Astrocyte of the hippocampus (primary cell): ENCODE data around the gene EIF4A3.
A peak's percentile ranks its signal among the peaks of the same experiment; 100 is the strongest.

Experiments
- DNase-seq: peaks from one replicate; pipeline ENCODE4 v3.0.0; 2011; ENCODE audit warnings: low read depth, low spot score

The EIF4A3 gene

DNA sequence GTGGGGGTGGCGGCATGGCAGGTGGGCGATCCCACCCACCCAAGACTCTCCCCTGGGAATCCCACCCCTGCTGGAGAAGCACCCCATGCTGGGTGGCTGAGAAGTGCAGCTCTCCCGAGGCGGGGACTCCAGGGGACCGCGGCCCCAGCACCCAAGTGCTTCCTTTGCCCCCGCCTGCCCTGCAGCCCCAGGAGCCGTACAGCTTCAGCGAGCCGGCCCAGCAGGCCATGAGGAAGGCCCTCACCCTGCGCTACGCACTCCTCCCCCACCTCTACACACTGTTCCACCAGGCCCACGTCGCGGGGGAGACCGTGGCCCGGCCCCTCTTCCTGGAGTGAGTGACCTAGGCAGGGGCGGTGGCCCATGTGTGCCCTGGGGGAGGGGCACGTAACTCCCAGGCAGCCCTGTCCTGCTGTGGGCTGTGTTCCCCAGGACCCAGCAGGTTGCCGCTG, 33.9 kb downstream of the EIF4A3 start:
- no peak for DNase-seq

DNA sequence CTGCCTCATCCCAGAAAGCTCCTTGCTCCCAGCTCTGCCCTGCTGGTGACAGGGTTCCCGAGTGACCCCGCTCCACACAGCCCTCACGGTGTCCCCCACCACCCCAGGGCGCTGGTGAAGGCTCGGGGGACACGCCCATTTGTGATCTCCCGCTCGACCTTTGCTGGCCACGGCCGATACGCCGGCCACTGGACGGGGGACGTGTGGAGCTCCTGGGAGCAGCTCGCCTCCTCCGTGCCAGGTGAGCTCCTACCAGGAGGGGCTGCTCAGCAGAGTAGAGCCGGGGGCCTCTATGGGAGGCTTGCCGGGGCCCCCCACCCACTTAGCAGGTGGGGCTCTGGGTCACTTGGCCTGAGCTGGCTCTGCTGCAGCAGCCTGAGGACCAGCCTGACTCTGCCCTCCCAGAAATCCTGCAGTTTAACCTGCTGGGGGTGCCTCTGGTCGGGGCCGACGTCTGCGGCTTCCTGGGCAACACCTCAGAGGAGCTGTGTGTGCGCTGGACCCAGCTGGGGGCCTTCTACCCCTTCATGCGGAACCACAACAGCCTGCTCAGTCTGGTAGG, 34.4 kb downstream of the EIF4A3 start:
- DNase-seq: no peak

DNA sequence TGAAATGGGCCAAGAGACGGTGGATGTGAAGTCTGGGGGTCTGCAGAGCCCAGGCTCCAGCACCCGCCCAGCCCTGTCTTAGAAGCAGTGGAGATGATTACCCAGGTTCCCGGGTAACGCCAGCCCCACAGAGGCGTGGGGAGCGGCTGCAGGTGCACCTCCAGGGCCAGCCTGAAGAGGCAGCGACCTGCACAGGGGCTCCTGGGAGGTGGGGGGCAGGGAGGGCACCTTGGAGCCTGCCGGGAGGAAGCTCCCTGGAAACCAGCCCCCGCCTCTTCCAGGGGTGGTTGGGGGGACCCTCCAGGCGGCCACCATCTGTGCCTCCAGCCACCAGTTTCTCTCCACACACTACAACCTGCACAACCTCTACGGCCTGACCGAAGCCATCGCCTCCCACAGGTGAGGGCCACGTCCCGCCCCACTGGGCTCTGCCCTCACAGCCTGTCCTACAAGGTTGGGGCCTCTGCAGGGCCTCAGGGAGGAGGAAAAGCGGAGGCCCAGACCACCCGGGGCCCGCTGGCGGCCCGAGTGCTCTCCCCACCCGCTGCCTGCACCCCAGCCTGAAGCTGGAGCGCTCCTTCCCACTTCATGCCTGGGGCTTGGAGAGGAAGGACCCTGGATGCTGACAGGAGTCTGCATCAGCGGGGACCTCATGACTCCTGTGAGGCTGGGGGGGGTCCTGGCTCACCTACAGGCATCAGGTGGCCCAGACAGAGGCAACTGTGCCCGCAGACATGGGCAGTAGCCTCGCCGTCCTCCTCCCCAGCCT, 35.0 kb downstream of the EIF4A3 start:
- DNase-seq: no peak

DNA sequence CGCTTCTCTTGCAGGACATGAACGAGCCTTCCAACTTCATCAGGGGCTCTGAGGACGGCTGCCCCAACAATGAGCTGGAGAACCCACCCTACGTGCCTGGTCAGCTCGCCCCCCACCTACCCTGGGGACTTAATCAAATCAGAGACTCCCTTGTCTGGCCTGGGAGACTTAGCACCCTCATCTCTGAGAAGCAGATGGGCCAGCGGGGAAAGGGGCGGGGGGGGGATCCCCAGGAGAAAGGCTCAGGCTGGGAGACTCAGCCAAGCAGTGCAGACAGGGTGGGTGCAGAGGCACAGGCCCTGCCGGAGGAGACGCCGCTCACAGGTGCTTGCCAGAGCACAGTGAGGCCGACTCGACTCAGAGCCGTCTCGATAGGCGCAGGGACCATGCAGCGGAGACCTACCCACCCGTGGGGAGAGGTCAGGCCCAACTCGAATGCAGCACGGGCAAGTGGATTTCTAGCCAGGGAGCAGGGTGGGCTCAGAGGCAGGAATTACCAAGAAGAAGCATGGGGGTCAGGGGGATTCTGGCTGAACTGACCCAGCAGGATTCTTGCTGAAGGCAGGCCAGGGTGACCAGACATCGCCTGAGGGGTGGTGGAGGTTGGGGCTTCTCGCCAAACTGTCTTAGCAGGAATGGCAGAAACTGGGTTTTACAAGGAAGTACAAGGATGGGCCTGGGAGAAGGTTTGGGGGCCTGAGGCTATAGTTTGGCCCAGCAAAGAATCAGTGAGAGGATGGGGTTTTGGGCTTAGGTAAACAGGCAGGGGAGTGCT, 35.8 kb downstream of the EIF4A3 start:
- DNase-seq: no peak

DNA sequence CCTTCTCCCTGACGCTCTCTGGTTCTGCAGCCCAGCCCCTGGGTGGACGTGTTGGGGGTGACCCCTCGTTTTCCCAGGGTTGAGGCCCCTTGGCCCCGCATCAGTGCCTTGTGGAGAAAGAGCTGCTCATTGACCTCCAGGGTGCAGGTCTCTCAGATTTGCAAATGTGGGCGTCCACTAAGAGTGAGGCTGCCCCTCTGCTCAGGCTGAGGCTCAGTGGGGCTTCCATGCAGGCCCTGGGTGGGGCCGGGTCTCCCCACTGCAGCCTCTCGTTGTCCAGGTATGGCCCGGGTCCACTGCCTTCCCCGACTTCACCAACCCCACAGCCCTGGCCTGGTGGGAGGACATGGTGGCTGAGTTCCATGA, 36.5 kb downstream of the EIF4A3 start:
- DNase-seq: no peak

DNA sequence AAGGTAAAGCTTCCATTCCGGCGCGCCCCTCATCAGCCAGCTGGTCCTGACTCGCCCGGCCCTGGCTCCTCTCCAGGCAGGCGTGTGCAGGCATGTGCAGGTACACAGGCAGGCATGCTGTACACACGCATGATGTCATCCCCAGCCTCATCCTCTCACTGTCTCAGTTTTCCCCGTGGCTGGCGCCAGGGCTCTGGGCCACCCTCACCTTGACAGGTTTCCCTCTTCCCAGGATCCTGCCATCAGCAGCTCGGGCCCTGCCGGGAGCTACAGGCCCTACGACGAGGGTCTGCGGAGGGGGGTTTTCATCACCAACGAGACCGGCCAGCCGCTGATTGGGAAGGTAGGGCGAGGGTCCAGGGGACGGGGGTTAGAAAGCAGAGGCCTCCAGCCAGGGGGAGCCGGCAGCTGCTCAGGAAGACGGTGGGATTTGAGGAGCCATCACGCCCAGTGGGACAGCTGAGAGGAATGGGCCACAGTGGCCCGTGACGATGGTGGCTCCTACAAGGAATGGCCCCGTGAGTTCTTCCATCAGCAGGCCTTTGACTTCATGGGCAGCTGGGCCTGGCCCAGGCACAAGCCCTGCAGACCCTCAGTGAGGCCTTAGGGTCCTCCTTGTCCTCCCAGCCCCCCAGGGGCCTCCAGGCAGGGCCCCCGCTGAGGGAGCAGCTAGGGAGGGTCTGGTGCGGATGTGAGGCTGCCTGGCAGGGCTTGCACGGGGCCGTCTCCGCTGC, 37.0 kb downstream of the EIF4A3 start:
- no peak for DNase-seq

DNA sequence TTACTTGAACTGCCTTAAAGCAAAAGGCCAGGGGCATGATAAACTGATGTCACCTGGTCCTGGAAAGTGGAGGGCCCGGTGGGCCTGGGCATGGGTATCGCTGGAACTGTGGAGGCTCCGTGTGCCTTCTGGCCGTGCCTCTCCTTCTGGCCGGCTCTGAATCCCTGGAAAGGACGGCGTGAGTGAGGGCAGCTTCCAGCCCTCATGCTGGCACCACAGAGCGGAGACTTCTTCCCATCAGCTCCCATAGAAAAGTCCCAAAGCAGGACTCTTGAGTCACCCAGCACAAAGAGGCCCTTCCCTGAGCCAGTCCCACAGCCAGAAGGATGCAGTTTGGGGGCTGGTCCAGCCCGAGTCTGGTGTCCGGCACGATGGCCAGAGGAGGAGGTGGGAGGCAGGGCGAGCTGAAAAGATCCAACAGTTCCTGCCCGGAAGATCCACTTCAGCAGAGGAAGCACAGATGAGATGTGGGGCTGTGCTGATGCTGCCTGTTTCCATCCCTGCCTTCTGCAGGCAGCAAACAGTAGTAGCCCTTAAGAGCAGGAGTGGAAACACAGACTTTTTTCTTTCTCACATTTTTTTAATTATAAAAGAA, 37.8 kb downstream of the EIF4A3 start:
- no peak for DNase-seq

DNA sequence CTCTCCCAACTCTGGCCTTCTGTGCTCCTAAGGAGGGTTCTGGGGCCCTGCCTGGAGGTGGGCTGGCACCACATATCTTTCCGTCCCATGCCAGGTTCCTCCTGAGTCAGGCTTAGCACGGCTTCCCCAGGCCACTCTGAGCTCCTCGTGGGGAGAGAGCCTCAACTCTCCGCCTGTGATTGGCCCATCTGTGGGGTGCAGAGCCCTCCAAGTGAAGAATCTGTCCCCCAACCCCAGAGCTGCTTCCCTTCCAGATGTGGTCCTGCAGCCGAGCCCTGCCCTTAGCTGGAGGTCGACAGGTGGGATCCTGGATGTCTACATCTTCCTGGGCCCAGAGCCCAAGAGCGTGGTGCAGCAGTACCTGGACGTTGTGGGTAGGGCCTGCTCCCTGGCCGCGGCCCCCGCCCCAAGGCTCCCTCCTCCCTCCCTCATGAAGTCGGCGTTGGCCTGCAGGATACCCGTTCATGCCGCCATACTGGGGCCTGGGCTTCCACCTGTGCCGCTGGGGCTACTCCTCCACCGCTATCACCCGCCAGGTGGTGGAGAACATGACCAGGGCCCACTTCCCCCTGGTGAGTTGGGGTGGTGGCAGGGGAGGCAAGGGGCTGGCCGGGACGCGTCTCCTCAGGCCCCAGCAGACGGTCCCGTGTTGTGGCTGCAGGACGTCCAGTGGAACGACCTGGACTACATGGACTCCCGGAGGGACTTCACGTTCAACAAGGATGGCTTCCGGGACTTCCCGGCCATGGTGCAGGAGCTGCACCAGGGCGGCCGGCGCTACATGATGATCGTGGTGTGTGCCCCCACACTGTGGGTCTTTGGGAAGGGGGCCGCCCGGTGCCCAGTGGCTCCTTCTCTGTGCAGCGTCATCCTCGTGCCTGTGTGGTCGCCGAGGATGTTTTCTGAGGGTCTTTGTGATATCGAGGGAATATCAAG, 38.6 kb downstream of the EIF4A3 start:
- DNase-seq: no peak

DNA sequence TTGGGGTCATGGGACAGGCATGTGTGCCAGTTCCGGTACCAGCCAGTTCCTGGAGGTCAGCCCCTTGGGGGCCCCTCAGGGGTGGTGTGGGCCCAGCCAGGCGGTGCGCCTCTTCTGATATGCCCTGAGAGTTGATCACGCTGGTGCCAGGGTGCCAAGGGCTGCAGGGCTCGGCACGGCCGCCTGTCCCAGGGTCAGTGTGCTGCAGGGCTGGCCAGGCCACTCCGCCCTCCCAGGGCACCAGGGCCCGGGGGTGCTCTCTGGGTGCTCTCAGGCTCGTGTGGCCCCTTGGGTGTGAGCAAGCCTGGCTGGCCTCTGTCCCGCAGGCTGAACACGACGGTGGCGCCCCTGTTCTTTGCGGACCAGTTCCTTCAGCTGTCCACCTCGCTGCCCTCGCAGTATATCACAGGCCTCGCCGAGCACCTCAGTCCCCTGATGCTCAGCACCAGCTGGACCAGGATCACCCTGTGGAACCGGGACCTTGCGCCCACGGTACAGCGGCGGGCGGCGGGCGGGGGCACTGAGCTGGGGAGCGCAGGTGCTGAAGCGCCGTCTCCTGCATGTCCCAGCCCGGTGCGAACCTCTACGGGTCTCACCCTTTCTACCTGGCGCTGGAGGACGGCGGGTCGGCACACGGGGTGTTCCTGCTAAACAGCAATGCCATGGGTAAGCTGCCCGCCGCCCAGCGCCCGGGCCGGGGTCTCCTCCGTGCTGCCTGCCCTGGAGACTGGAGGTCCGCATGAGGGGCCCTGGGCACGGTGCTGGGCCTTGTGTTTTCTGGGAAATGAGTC, 39.5 kb downstream of the EIF4A3 start:
- DNase-seq: no peak

DNA sequence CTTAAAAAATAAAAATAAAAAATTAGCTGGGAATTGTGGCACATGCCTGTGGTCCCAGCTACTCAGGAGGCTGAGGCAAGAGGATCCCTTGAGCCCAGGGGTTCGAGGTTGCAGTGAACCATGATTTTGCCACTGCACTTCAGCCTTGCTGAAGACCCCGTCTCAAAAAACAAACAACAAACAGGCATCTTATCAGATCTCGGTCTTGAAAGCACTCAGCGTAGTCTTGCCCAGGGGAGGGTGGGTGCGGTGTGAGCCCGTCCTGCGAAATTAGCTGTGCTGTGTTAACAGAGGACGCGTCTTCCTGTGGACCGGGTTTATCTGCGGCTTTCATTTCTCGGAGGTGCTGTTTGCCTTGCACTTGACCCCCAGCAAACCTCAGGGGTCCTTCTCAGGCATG, 40.2 kb downstream of the EIF4A3 start:
- no peak for DNase-seq

DNA sequence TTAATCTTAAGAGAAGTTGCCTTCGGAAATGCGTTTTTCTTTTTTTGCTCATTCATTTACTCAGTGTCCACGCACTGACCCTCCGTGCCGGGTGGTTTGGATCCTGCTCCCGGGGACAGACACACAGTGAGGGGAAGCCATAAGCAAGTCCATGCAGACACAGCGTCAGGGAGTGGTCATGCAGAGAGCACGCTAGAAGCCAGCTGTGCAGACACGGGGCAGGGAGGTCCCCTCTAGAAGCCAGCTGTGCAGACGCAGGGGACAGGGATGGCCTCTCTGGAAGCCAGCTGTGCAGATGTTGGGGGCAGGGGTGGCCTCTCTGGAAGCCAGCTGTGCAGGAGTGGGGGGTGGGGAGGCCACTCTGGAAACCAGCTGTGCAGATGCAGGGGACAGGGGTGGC, 40.8 kb downstream of the EIF4A3 start:
- no peak for DNase-seq

DNA sequence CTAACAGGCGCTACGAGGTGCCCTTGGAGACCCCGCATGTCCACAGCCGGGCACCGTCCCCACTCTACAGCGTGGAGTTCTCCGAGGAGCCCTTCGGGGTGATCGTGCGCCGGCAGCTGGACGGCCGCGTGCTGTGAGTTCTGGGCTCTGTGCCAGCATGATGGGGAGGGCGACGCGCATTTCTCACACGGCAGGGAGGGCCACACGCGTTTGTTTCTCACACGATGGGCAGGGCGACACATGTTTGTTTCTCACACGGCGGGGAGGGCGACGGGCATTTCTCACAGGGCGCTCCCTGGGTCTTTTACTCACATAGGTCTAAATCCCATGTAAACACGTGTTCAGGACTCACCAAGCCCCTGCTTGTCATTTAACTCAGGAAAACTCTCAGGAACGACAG, 41.2 kb downstream of the EIF4A3 start:
- DNase-seq: peak; percentile 39

DNA sequence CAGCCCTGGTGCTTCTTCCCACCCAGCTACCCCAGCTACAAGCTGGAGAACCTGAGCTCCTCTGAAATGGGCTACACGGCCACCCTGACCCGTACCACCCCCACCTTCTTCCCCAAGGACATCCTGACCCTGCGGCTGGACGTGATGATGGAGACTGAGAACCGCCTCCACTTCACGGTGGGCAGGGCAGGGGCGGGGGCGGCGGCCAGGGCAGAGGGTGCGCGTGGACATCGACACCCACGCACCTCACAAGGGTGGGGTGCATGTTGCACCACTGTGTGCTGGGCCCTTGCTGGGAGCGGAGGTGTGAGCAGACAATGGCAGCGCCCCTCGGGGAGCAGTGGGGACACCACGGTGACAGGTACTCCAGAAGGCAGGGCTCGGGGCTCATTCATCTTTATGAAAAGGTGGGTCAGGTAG, 42.0 kb downstream of the EIF4A3 start:
- DNase-seq: no peak

DNA sequence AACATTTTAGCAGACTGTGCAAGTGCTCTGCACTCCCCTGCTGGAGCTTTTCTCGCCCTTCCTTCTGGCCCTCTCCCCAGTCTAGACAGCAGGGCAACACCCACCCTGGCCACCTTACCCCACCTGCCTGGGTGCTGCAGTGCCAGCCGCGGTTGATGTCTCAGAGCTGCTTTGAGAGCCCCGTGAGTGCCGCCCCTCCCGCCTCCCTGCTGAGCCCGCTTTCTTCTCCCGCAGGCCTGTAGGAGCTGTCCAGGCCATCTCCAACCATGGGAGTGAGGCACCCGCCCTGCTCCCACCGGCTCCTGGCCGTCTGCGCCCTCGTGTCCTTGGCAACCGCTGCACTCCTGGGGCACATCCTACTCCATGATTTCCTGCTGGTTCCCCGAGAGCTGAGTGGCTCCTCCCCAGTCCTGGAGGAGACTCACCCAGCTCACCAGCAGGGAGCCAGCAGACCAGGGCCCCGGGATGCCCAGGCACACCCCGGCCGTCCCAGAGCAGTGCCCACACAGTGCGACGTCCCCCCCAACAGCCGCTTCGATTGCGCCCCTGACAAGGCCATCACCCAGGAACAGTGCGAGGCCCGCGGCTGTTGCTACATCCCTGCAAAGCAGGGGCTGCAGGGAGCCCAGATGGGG, 42.5 kb downstream of the EIF4A3 start:
- peak; percentile 37 for DNase-seq

DNA sequence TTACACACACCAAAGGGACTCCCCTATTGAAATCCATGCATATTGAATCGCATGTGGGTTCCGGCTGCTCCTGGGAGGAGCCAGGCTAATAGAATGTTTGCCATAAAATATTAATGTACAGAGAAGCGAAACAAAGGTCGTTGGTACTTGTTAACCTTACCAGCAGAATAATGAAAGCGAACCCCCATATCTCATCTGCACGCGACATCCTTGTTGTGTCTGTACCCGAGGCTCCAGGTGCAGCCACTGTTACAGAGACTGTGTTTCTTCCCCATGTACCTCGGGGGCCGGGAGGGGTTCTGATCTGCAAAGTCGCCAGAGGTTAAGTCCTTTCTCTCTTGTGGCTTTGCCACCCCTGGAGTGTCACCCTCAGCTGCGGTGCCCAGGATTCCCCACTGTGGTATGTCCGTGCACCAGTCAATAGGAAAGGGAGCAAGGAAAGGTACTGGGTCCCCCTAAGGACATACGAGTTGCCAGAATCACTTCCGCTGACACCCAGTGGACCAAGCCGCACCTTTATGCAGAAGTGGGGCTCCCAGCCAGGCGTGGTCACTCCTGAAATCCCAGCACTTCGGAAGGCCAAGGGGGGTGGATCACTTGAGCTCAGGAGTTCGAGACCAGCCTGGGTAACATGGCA, 43.4 kb downstream of the EIF4A3 start:
- no peak for DNase-seq

DNA sequence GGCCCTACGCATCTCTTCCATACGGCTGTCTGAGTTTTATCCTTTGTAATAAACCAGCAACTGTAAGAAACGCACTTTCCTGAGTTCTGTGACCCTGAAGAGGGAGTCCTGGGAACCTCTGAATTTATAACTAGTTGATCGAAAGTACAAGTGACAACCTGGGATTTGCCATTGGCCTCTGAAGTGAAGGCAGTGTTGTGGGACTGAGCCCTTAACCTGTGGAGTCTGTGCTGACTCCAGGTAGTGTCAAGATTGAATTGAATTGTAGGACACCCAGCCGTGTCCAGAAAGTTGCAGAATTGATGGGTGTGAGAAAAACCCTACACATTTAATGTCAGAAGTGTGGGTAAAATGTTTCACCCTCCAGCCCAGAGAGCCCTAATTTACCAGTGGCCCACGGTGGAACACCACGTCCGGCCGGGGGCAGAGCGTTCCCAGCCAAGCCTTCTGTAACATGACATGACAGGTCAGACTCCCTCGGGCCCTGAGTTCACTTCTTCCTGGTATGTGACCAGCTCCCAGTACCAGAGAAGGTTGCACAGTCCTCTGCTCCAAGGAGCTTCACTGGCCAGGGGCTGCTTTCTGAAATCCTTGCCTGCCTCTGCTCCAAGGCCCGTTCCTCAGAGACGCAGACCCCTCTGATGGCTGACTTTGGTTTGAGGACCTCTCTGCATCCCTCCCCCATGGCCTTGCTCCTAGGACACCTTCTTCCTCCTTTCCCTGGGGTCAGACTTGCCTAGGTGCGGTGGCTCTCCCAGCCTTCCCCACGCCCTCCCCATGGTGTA, 44.1 kb downstream of the EIF4A3 start:
- no peak for DNase-seq

DNA sequence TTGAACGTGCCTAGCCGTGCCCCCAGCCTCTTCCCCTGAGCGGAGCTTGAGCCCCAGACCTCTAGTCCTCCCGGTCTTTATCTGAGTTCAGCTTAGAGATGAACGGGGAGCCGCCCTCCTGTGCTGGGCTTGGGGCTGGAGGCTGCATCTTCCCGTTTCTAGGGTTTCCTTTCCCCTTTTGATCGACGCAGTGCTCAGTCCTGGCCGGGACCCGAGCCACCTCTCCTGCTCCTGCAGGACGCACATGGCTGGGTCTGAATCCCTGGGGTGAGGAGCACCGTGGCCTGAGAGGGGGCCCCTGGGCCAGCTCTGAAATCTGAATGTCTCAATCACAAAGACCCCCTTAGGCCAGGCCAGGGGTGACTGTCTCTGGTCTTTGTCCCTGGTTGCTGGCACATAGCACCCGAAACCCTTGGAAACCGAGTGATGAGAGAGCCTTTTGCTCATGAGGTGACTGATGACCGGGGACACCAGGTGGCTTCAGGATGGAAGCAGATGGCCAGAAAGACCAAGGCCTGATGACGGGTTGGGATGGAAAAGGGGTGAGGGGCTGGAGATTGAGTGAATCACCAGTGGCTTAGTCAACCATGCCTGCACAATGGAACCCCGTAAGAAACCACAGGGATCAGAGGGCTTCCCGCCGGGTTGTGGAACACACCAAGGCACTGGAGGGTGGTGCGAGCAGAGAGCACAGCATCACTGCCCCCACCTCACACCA, 44.8 kb downstream of the EIF4A3 start:
- peak; percentile 38 for DNase-seq
